ENCODE data around the gene LRRC14B. TPM values are rescaled to one million over a fixed set of nuclear protein-coding genes. Genes with fewer than 3 reads are reported as not detected.
A peak's percentile ranks its signal among the peaks of the same experiment; 100 is the strongest.
"Not testable (repeated sequence)": the region's sequence is repeated elsewhere in the genome, so short reads cannot be mapped to it uniquely, and the experiment has no call there.

LRRC14B gene
- total RNA-seq, 2 donors from 2014 or later, result not detected

- peak; percentile 41 to 59 for DNase-seq
These were observed 27.4 kb downstream of the LRRC14B start for GRCh38 chr5:218457-219291.

DNA sequence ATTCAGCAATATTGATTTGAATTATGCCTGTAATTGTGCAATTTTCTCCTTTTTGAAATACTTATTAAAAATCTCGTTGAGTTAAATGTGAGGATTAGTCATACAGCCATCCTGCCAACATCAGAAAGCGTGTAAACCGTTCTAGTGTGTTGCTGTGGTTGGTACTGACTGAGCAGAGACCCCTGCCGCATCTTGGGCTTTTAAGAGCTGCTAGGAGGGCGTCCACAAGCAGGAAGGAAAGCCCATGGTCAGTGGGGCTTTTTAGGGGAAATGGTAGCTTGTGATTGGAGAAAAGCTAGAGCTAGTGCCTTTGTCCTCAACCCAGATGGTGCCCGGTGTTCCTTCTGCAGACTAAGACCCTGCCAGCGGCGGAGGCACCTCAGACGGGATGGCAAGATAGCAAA lies 28.2 kb downstream of the LRRC14B start:
- DNase-seq, result peak in 1 of 2 donors; percentile 24
- intact Hi-C loops (cut with DNase I, micrococcal nuclease), result no loop called here
- no peak for ATAC-seq

More at GRCh38 chr5:218457-219291, 27.4 kb downstream of the LRRC14B start:
- ATAC-seq, result peak; percentile 75
- intact Hi-C loops (cut with DNase I, micrococcal nuclease), result no loop called here

DNA sequence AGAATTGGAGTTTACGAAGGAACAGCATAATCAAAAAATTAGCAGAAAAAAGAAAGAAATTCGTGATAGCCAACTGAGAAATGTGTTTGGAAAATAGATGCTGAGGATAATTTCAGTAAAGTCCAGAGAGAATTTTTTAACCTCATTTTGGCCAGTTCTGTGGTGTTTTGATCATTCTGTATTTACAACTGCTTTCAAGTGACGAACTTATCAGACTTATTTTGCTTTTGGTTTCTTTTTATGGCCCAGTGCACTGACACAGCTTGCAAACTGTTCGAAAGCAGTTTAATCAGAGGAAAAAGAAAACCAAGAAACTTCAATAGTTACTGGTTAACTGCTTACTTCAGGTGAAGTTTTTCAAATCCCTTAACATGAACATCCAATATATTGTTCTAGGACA lies 28.7 kb downstream of the LRRC14B start:
- DNase-seq (no peak), ATAC-seq (no peak)
- intact Hi-C loops (cut with DNase I, micrococcal nuclease), result no loop called here

- intact Hi-C loops (cut with DNase I, micrococcal nuclease); ATAC-seq: not testable (repeated sequence)
These were observed 31.8 kb downstream of the LRRC14B start for GRCh38 chr5:222951-223715.

GRCh38 chr5:223791-224190 lies 32.5 kb downstream of the LRRC14B start:
- ATAC-seq (no peak), DNase-seq (no peak)
- intact Hi-C loops (cut with DNase I, micrococcal nuclease), result no loop called here

More at GRCh38 chr5:222951-223715, 31.8 kb downstream of the LRRC14B start:
- not testable (repeated sequence) for DNase-seq

DNA sequence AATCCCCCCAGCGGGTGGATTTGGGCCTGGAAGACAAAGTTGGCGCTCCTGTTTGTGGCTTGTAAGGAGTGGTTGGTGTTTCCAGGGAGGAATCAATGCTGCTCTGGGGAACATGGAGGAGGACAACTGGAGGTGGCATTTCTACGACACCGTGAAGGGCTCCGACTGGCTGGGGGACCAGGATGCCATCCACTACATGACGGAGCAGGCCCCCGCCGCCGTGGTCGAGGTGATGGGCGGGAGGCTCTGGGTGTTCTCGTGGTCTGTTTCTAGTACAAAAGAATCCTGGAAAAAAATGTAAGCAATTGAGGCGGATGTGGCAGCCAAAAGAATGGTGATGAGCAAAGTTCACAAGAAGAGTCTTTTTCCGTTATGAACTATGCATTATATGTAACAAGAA lies 34.0 kb downstream of the LRRC14B start:
- DNase-seq, result no peak
- no peak for ATAC-seq
- intact Hi-C loops (cut with DNase I, micrococcal nuclease), result no loop called here

GRCh38 chr5:227375-227774 lies 36.1 kb downstream of the LRRC14B start:
- DNase-seq; ATAC-seq; intact Hi-C loops (cut with DNase I, micrococcal nuclease): not testable (repeated sequence)

DNA sequence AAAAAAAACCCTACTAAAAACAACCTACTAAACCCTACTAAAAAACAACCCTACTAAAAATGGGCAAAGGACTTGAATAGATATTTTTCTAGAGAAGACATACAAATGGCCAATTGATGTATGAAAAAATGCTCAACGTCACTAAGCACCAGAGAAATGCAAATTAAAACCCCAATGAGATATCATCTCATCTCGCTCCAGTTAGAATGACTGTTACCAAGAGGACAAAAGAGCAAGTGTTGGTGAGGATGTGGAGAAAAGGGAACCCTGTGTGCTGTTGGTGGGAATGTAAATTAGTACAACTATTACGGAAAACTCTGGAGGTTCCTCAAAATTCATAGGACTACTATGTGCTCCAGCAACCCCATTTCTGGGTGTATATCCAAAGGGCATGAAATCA lies 37.6 kb downstream of the LRRC14B start:
- intact Hi-C loops (cut with DNase I, micrococcal nuclease), result no loop called here
- no peak for ATAC-seq

DNA sequence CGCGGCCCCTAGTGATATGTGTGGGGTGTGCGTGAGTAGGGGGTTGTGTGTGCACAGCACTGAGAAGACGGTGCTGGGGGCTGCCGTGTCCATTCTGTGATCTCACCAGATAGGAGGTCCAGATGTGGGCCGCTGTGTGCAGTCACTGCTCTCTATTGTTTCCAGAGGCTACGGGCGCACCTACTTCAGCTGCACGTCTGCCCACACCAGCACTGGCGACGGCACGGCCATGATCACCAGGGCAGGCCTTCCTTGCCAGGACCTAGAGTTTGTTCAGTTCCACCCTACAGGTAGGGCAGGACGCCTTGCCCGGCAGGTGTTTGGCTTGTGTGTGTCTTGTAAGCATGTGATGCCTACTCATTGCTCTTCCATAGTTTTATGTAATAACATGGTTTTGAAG lies 39.4 kb downstream of the LRRC14B start:
- ATAC-seq, result peak; percentile 13
- intact Hi-C loops (cut with DNase I, micrococcal nuclease), result no loop called here

More for the DNA sequence above, 37.6 kb downstream of the LRRC14B start:
- no peak for DNase-seq

DNA sequence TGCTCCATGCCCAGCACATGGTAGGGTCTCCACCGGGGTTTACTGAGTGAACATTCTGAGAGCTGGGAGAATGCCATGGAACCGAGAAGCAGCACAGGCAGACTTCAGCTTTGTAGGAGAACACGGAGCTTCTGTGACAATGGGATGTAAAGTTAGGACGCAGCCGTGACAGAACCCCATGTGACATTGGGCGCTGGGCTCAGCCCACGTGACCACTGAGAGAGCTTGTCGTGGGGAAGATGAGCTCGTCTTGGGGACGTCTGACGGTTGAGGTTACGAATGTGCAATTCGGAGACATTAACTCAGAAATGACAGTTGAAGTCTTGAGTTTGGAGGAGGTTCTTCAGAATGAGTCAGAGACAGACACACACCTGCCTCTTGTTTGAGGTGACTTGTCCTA lies 40.4 kb downstream of the LRRC14B start:
- intact Hi-C loops (cut with DNase I, micrococcal nuclease), result no loop called here
- ATAC-seq, result no peak
- DNase-seq, result no peak

More for the DNA sequence above, 39.4 kb downstream of the LRRC14B start:
- no peak for DNase-seq

GRCh38 chr5:233426-233825 lies 42.1 kb downstream of the LRRC14B start:
- intact Hi-C loops (cut with DNase I, micrococcal nuclease); ATAC-seq; DNase-seq: not testable (repeated sequence)

DNA sequence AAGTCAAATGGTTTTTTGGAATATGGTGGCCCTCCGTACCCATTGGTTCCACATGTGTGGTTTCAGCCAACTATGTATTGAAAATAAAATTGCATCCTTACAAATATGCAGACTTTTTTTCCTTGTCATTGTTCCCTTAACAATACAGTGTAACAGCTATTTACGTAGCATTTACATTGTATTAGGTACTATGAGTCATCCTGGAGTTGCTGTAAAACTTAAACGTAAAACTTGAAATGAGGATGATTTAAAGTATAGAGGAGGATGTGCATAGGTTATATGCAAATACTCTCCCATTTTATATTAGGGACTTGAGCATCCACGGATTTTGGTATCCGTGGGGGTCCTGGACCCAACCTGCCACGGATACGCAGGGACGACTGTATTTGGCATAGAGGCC lies 43.2 kb downstream of the LRRC14B start:
- DNase-seq (no peak), ATAC-seq (no peak)
- intact Hi-C loops (cut with DNase I, micrococcal nuclease), result no loop called here

GRCh38 chr5:235527-235926 lies 44.2 kb downstream of the LRRC14B start:
- DNase-seq; intact Hi-C loops (cut with DNase I, micrococcal nuclease); ATAC-seq: not testable (repeated sequence)

DNA sequence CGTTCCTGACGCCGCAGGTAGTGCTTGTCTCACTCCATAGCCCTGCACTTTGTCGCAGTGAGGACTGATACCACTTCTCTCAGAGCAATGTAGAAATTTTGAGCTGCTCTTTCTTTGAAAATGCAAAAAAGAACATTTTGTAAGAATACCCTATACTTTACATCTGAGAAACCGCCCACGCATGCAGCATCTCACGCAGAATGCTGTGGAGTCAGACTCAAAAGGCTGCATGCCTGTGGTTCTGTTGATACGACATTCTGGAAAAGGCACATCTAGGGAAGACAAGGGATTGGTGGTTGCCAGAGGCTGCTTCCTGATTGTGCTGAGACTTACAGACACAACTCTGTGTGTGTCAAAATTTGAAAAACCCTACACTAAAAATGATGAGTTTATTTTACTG lies 46.6 kb downstream of the LRRC14B start:
- ATAC-seq; DNase-seq; intact Hi-C loops (cut with DNase I, micrococcal nuclease): not testable (repeated sequence)

GRCh38 chr5:240550-240949 lies 49.3 kb downstream of the LRRC14B start:
- ATAC-seq; DNase-seq; intact Hi-C loops (cut with DNase I, micrococcal nuclease): not testable (repeated sequence)

- DNase-seq; intact Hi-C loops (cut with DNase I, micrococcal nuclease); ATAC-seq: not testable (repeated sequence)
These were observed 49.9 kb downstream of the LRRC14B start for GRCh38 chr5:241045-241669.

DNA sequence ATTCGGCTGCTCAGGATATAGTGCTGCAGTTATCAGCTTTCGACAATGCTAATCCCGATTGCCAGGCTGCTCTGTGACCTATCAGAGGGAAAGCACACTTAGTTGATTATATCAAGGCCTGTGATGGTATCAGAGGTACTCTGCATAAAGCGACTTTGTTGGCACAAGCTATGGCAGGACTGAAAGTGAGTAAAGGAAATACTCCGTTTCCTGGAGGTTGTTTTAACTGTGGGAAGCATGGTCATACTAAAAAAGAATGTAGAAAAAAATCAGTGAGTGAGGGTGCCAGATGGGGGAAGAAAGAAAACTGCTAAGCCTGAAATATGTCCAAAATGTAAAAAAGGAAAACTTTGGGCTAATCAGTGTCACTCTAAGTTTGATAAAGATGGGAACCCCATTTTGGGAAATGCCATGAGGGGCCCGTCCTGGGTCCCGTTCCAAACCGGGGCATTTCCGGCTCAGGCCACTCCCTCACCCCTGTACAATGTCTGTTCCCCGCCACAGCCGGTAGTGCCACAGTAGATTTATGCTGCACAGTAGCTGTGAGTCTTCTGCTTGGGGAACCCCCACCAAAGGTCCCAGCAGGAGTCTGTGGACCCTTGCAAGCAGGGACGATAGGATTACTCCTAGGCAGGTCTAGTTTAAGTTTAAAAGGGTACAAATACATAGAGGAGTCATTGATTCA lies 52.5 kb downstream of the LRRC14B start:
- not testable (repeated sequence) for ATAC-seq

DNA sequence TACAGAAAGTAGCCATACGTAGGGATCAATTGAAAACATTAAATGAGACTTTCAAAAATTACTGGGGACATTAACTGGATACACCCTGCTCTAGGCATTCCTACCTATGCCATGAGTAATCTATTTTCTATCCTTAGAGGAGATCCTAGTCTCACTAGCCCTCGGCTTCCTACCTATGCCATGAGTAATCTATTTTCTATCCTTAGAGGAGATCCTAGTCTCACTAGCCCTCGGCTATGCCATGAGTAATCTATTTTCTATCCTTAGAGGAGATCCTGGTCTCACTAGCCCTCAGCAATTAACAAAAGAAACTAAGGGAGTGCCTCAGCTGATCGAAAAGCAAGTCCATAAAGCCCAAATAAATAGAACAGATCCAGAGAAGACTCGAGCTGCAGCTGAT lies 54.4 kb downstream of the LRRC14B start:
- intact Hi-C loops (cut with DNase I, micrococcal nuclease); DNase-seq; ATAC-seq: not testable (repeated sequence)

More for the DNA sequence above, 52.5 kb downstream of the LRRC14B start:
- DNase-seq; intact Hi-C loops (cut with DNase I, micrococcal nuclease): not testable (repeated sequence)

Data from left colon (tissue), 2 donors.